Retinal pigment epithelial cell (primary cell): ENCODE data around the gene PIPOX.
A peak's percentile ranks its signal among the peaks of the same experiment; 100 is the strongest.

Source experiments
- DNase-seq: peaks from one replicate; pipeline ENCODE4 v3.0.0-alpha.2; 2010; ENCODE audit warnings: low read depth
- H3K4me3 ChIP-seq: 2 replicates; pipeline ENCODE4 v1.5.1; 2011; ENCODE audit warnings: mild to moderate bottlenecking, low read length, control low read depth, moderate library complexity
- TF ChIP-seq, protein P1 (sequence below): conservative IDR thresholded peaks from 2 replicates; pipeline ENCODE4 v1.5.1; 2011; ENCODE audit warnings: low read depth, low read length, control low read depth, inconsistent platforms

The PIPOX gene

DNA sequence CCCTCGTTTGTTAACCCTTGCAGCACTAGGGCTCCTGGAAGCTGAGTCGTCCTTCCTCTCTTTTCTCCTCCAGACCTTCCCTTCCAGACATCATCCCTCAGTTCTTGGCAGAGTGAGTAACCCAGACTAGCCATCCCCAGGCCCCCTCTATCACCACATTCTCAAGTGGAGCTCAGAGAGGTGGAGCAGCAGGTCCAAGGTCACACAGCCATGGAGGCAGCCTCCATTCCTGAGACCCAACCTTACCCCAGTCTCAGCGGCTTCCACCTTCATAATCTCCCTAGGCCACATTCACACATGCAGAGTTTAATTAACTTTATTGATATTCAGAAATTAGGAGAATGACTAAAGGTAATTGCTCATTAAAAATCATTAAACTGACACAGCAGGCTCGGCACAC is 40.1 kb upstream of the PIPOX start:
- DNase-seq: no peak
- H3K4me3 ChIP-seq: no peak overlapping the region
- TF ChIP-seq, protein P1, sequence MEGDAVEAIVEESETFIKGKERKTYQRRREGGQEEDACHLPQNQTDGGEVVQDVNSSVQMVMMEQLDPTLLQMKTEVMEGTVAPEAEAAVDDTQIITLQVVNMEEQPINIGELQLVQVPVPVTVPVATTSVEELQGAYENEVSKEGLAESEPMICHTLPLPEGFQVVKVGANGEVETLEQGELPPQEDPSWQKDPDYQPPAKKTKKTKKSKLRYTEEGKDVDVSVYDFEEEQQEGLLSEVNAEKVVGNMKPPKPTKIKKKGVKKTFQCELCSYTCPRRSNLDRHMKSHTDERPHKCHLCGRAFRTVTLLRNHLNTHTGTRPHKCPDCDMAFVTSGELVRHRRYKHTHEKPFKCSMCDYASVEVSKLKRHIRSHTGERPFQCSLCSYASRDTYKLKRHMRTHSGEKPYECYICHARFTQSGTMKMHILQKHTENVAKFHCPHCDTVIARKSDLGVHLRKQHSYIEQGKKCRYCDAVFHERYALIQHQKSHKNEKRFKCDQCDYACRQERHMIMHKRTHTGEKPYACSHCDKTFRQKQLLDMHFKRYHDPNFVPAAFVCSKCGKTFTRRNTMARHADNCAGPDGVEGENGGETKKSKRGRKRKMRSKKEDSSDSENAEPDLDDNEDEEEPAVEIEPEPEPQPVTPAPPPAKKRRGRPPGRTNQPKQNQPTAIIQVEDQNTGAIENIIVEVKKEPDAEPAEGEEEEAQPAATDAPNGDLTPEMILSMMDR: no peak

DNA sequence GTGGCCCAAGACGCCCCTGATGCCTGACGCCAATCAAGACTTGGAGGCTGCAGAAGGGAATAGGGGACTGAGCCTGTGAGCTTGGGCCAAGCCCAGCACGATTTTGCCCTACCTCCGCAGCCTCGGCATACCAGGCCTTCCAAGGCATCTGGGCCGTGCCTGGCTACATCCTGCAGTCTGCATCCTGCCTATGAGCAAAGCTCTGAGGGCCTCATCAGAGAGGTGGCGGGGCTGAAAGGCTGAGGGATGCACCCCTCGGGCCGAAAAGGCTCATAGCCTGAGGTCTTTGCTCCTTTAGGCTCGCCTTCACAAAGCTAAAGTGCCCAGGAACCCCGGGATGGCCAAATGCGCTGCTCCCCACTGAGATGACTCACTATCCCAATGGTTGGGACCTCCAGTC is 39.7 kb upstream of the PIPOX start:
- TF ChIP-seq, protein P1: no peak
- no peak for DNase-seq
- H3K4me3 ChIP-seq: no peak overlapping the region

DNA sequence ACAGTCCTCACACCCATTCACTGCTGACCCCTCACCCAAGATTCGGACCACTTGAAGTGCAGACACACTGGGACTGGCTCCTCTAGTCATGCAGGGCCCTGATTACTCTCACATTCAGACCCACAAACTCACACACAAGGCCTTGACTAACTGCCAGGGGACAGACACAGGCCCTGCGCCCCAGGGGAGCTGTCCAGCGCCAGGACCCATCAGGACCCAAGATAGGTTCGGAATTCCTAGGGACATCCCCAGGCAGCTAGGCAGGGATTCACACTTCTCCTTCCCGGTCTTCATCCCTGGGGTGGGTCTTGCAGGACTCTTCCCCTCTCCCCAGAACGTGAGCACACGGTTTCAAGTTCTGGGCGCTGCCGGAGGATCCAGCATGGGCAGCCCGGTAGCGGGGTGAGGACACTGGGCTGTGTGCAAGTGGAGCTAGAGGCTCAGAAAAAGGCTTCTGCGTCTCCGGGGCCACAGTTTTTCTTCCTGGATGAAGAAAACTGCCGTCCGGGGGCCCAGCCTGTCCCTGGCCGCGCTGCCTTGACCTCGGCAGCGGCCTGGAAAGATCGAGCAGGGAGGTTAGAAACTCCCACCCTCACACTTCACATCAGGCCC is 38.8 kb upstream of the PIPOX start:
- TF ChIP-seq, protein P1: no peak

DNA sequence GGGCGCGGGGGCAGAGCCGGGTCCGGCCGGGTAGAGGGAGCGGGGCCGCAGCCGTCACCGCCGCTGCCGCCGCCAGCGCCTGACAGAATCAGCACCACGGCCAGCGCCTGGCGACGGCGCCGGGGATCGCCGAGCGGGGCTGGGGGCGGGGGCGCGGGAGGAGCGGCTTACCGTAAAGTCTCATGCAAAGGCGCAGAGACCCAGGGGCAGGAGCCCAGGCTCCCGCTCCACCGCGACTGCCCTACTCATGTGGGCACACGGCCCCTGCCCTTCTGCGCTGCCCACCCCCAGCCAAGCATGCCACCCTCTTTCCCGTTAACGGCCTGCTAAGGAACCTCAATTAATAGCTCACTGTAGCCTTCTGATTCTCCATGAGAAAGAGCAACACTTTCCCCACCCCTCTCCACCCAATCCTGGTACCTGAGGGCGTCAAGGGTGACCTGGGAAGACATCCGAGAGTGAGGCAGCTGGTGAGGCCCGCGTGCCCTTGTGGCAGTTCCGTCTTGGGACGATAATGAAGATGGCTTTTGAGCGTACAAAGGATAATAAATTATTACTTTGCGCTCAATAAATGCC is 36.9 kb upstream of the PIPOX start, which contains the start of gene SEZ6:
TSS of gene SEZ6 (minus strand) at position 98 of the 576 bp plus-strand sequence. CDS start 164 bp downstream, outside the sequence.
- H3K4me3 ChIP-seq: no peak within 1 kb of the TSS
- DNase-seq: peak; percentile 14
- TF ChIP-seq, protein P1: no peak

More for the DNA sequence above, 38.8 kb upstream of the PIPOX start:
- no peak for DNase-seq
- no peak overlapping the region for H3K4me3 ChIP-seq

DNA sequence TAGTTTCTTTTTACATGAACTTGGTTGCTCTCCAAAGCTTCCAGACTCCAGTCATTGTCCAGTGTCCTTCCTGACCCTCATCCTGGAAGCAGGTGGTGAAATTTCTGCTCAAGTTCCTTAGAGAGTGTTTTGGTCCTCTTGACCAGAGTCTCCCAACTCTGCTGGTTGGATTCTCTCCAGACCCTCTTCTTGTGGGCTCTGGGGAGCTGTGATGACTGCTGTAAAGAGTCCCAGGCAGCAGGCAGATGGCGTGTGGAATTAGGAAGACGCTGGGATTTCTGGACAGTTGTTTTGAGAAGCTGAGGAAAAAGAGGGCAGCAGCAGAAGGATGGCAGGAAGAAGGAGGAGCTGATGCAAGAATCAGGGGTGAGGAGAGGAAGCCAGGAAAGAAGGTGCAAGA is 35.5 kb upstream of the PIPOX start:
- TF ChIP-seq, protein P1: no peak
- no peak overlapping the region for H3K4me3 ChIP-seq
- DNase-seq: no peak

DNA sequence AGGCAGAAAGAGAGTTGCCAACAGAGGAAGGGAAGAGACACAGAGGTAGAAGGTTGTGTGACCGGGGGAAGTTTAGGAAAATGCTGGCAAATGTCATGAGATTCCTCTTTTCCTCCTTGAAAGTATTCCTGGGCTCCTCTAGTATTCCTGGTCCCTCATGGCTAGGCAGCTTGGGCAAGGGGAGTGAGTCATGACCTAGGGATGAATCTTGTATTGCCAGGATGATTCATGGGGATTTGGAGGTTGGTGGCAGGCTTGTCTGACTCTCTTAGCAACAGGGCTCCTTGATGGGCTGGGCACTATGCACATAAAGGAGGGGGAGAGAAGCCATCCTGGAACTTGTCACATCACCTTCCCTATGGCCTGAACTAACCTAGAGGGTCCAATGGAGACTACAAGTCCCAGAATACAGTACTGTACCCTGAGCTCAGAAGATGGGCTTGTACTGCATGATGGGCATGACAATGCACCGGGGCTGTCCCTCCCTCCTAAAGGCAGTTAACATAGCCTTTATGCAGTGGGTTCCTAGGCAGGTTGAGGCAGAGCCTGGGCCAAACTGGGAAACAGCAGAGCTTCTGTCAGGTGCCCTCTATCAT is 35.0 kb upstream of the PIPOX start:
- TF ChIP-seq, protein P1: no peak
- peak; percentile 63 for DNase-seq
- H3K4me3 ChIP-seq: no peak overlapping the region

DNA sequence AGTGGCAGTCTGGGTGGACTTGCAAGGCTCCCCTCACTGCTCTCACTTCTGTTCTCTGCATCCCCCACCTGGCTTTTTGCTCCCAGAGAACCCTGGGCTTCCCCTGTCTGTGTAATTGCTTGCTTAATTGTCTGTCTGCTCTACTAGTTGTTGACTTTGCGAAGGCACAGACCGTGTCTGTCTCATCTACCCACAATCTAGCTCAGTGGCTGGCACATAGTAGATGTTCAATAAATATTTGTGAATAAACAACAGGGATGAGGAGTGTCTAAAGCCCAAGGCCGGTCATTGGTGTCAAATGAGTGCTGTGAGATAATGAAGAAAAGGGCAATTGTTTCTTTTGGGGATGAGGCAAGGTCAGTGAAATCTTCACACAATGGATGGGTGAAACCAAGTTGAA is 34.4 kb upstream of the PIPOX start:
- H3K4me3 ChIP-seq: no peak overlapping the region
- TF ChIP-seq, protein P1: no peak
- DNase-seq: no peak
